ENCODE measurements around the gene GALK1. TPM values are rescaled to one million over a fixed set of nuclear protein-coding genes. Genes with fewer than 3 reads are reported as not detected.

GALK1 gene
- total and polyA plus RNA-seq, 5 experiments from 2014 or later, result 9.5 to 18.0 (median 14.4) TPM

GRCh38 chr17:75806822-75807500 lies 42.0 kb upstream of the GALK1 start:
- peaks cover 0 to 25% (median 0%) of the 10 kb centered on the region in 3 donors for H3K36me3 Mint-ChIP-seq
- POLR2A ChIA-PET, result no interaction called here
- H3K27ac Mint-ChIP-seq, result no peak overlapping the region

GRCh38 chr17:75803883-75804282 lies 38.9 kb upstream of the GALK1 start:
- Mint-ChIP-seq H3K36me3 (peaks cover 0 to 32% (median 0%) of the 10 kb centered on the region in 3 donors), H3K27ac (peak overlapping the region in 1 of 10 donors; percentile 22), H3K4me1 (peaks cover 3 to 15% (median 6%) of the 10 kb centered on the region in 4 donors), H3K9me3 (no peaks in the 10 kb centered on the region), H3K4me3 (no peak overlapping the region), H3K27me3 (no peaks in the 10 kb centered on the region)
- no peak for ATAC-seq
- no peak for DNase-seq
- POLR2A ChIA-PET, result interaction anchor here (0.6 kb wide), 1 partner anchor 458 kb away, joined by 5 read pairs; no protein-coding TSS in a partner anchor

More at GRCh38 chr17:75806822-75807500, 42.0 kb upstream of the GALK1 start:
- Mint-ChIP-seq H3K4me3 (no peak overlapping the region), H3K9me3 (no peaks in the 10 kb centered on the region), H3K4me1 (peaks cover 3 to 15% (median 7%) of the 10 kb centered on the region in 4 donors), H3K27me3 (no peaks in the 10 kb centered on the region)
- DNase-seq (no peak), ATAC-seq (no peak)

GRCh38 chr17:75799402-75799801 lies 34.4 kb upstream of the GALK1 start:
- POLR2A ChIA-PET, result no interaction called here
- Mint-ChIP-seq H3K4me3 (no peak overlapping the region), H3K9me3 (no peaks in the 10 kb centered on the region), H3K27ac (peak overlapping the region in 5 of 10 donors; percentile 11 to 65 (median 38)), H3K4me1 (peaks cover 0 to 21% (median 5%) of the 10 kb centered on the region in 4 donors), H3K36me3 (peaks cover 0 to 62% (median 0%) of the 10 kb centered on the region in 3 donors), H3K27me3 (no peaks in the 10 kb centered on the region)
- no peak for DNase-seq
- ATAC-seq, result no peak

GRCh38 chr17:75795820-75796607 lies 31.0 kb upstream of the GALK1 start:
- ATAC-seq (no peak), DNase-seq (no peak)
- Mint-ChIP-seq H3K27me3 (no peaks in the 10 kb centered on the region), H3K4me1 (peaks cover 0 to 32% (median 17%) of the 10 kb centered on the region in 4 donors), H3K9me3 (no peaks in the 10 kb centered on the region), H3K36me3 (peaks cover 0 to 68% (median 7%) of the 10 kb centered on the region in 3 donors), H3K4me3 (no peak overlapping the region), H3K27ac (peak overlapping the region in 2 of 10 donors; percentile 20 to 60)
- POLR2A ChIA-PET, result interaction anchor here (0.5 to 1.2 kb wide), 5 partner anchors 20 to 540 kb away, joined by 3 to 6 read pairs (median 3); partner anchors contain the start of gene WBP2

- DNase-seq, result no peak
- POLR2A ChIA-PET, result interaction anchor here (23.0 kb wide), 1 partner anchor 27 kb away, joined by 596 read pairs; the partner anchor contains the start of gene GALK1
- peaks cover 0 to 52% (median 7%) of the 10 kb centered on the region in 3 donors for H3K36me3 Mint-ChIP-seq
- H3K27ac Mint-ChIP-seq, result peak overlapping the region in 4 of 10 donors; percentile 21 to 46 (median 34)
- ATAC-seq, result no peak
- peaks cover 0 to 40% (median 22%) of the 10 kb centered on the region in 4 donors for H3K4me1 Mint-ChIP-seq
- no peaks in the 10 kb centered on the region for H3K27me3 Mint-ChIP-seq
- no peaks in the 10 kb centered on the region for H3K9me3 Mint-ChIP-seq
- no peak overlapping the region for H3K4me3 Mint-ChIP-seq
These were observed 28.5 kb upstream of the GALK1 start for GRCh38 chr17:75793460-75793859.

- Mint-ChIP-seq H3K27me3 (no peaks in the 10 kb centered on the region), H3K36me3 (peaks cover 0 to 37% (median 7%) of the 10 kb centered on the region in 3 donors), H3K4me3 (no peak overlapping the region), H3K27ac (peak overlapping the region in 1 of 10 donors; percentile 12), H3K9me3 (no peaks in the 10 kb centered on the region), H3K4me1 (peaks cover 10 to 54% (median 30%) of the 10 kb centered on the region in 4 donors)
- POLR2A ChIA-PET, result interaction anchor here (1.8 to 23.0 kb wide), 2 partner anchors 25 to 64 kb away, joined by 7 to 596 read pairs; partner anchors contain the start of genes GALK1 and WBP2
- ATAC-seq (no peak), DNase-seq (no peak)
These were observed 26.3 kb upstream of the GALK1 start for GRCh38 chr17:75791254-75791653.

- Mint-ChIP-seq H3K9me3 (no peaks in the 10 kb centered on the region), H3K4me3 (peak overlapping the region; percentile 86 to 97 (median 92)), H3K27me3 (no peaks in the 10 kb centered on the region), H3K27ac (peak overlapping the region; percentile 94 to 100 (median 100)), H3K36me3 (peaks cover 0 to 4% (median 0%) of the 10 kb centered on the region in 3 donors), H3K4me1 (peaks cover 17 to 66% (median 43%) of the 10 kb centered on the region in 4 donors)
- ATAC-seq (peak; percentile 4 to 72), DNase-seq (peak in 6 of 10 donors; percentile 86 to 96 (median 89))
- POLR2A ChIA-PET, result interaction anchor here (0.6 to 23.0 kb wide), 35 partner anchors 9 to 743 kb away, joined by 3 to 596 read pairs (median 5); partner anchors contain the start of genes ACOX1, FBF1, GALK1 and TRIM47
These were observed 20.3 kb upstream of the GALK1 start for GRCh38 chr17:75785016-75785890.

- peak; percentile 71 to 76 for ATAC-seq
- H3K36me3 Mint-ChIP-seq, result peaks cover 1 to 7% (median 2%) of the 10 kb centered on the region in 3 donors
- peak; percentile 85 to 99 (median 95) for DNase-seq
- H3K27ac Mint-ChIP-seq, result peak within 1 kb of the TSS; percentile 94 to 100 (median 100)
- peaks cover 0 to 4% (median 0%) of the 10 kb centered on the region in 5 donors for H3K27me3 Mint-ChIP-seq
- POLR2A ChIA-PET, result interaction anchor here (0.6 to 23.0 kb wide), 32 partner anchors 18 to 744 kb away, joined by 3 to 596 read pairs (median 5); partner anchors contain the start of genes ACOX1, FBF1, GALK1 and MRPL38
- H3K4me1 Mint-ChIP-seq, result peaks cover 21 to 72% (median 49%) of the 10 kb centered on the region in 4 donors
- peaks cover 0 to 4% (median 0%) of the 10 kb centered on the region in 9 donors for H3K9me3 Mint-ChIP-seq
- H3K4me3 Mint-ChIP-seq, result peak within 1 kb of the TSS; percentile 86 to 97 (median 92)
These were observed 19.6 kb upstream of the GALK1 start, which contains the start of gene UNK for GRCh38 chr17:75784473-75785015. Gene UNK (plus strand): TSS chr17:75784806. CDS start chr17:75784881, 75 bp downstream.

- POLR2A ChIA-PET, result interaction anchor here (0.6 to 23.0 kb wide), 28 partner anchors 18 to 669 kb away, joined by 3 to 596 read pairs (median 4); partner anchors contain the start of genes FBF1, GALK1, MIF4GD and MRPL38
- H3K36me3 Mint-ChIP-seq, result peaks cover 2 to 8% (median 4%) of the 10 kb centered on the region in 3 donors
- H3K27me3 Mint-ChIP-seq, result peaks cover 0 to 4% (median 0%) of the 10 kb centered on the region in 5 donors
- peaks cover 0 to 4% (median 0%) of the 10 kb centered on the region in 9 donors for H3K9me3 Mint-ChIP-seq
- DNase-seq (peak in 2 of 10 donors; percentile 29 to 36), ATAC-seq (peak in 1 of 2 donors; percentile 8)
- H3K27ac Mint-ChIP-seq, result peak overlapping the region; percentile 94 to 100 (median 100)
- H3K4me1 Mint-ChIP-seq, result peaks cover 21 to 66% (median 50%) of the 10 kb centered on the region in 4 donors
- H3K4me3 Mint-ChIP-seq, result peak overlapping the region; percentile 86 to 97 (median 92)
These were observed 18.9 kb upstream of the GALK1 start for GRCh38 chr17:75783803-75784472.

- peaks cover 24 to 64% (median 54%) of the 10 kb centered on the region in 4 donors for H3K4me1 Mint-ChIP-seq
These were observed 18.2 kb upstream of the GALK1 start for GRCh38 chr17:75783069-75783783.

More at GRCh38 chr17:75783069-75783783, 18.2 kb upstream of the GALK1 start:
- peak overlapping the region; percentile 83 to 97 (median 92) for H3K4me3 Mint-ChIP-seq
- peak in 4 of 10 donors; percentile 29 to 60 (median 57) for DNase-seq
- ATAC-seq, result no peak
- H3K27ac Mint-ChIP-seq, result peak overlapping the region; percentile 72 to 100 (median 100)
- POLR2A ChIA-PET, result interaction anchor here (1.0 to 23.0 kb wide), 11 partner anchors 17 to 512 kb away, joined by 3 to 596 read pairs (median 10); partner anchors contain the start of genes GALK1, MIF4GD, MRPL38 and TRIM65
- peaks cover 9 to 13% (median 11%) of the 10 kb centered on the region in 3 donors for H3K36me3 Mint-ChIP-seq
- peaks cover 0 to 4% (median 0%) of the 10 kb centered on the region in 5 donors for H3K27me3 Mint-ChIP-seq
- H3K9me3 Mint-ChIP-seq, result peaks cover 0 to 4% (median 0%) of the 10 kb centered on the region in 9 donors

All from naive thymus-derived CD8-positive, alpha-beta T cell (primary cell).